Measurements from ENCODE around the gene HBQ1. TPM values are rescaled to one million over a fixed set of nuclear protein-coding genes. Genes with fewer than 3 reads are reported as not detected.

The HBQ1 gene
- not detected for total RNA-seq

- DNase-seq (ENCODE audit: low spot score) (no peak), ATAC-seq (ENCODE audit: insufficient number of reproducible peaks, low FRiP score, low read depth) (no peak)
- Histone ChIP-seq H3K36me3 (no peaks in the 10 kb centered on the region), H3K4me3 (peak within 1 kb of the TSS; percentile 62), H3K4me1 (ENCODE audit: control insufficient read depth in 1 of 2, low read depth in 2 of 2) (peaks cover 14 to 17% of the 10 kb centered on the region in 2 donors), H3K27me3 (replicated peaks; ENCODE audit: insufficient read depth) (peaks cover 22% of the 10 kb centered on the region), H3K27ac (no peak within 1 kb of the TSS), H3K9me3 (no peaks in the 10 kb centered on the region)
- TF ChIP-seq CTCF (IDR thresholded peaks at IDR 0.05), result no peak
Observed at GRCh38 chr16:180101-180675, at the start of gene HBQ1. HBQ1 (plus strand) TSS chr16:180459; CDS start chr16:180487, 28 bp downstream.

GRCh38 chr16:130533-131173, 49.6 kb upstream of the HBQ1 start:
- no peak overlapping the region for H3K27ac ChIP-seq
- DNase-seq (ENCODE audit: low spot score), result no peak
- TF ChIP-seq CTCF (IDR thresholded peaks at IDR 0.05), result no peak
- no peak for ATAC-seq (ENCODE audit: insufficient number of reproducible peaks, low FRiP score, low read depth)
- H3K4me1 ChIP-seq (ENCODE audit: control insufficient read depth in 1 of 2, low read depth in 2 of 2), result no peaks in the 10 kb centered on the region
- no peaks in the 10 kb centered on the region for H3K9me3 ChIP-seq
- H3K27me3 ChIP-seq (replicated peaks; ENCODE audit: insufficient read depth), result no peaks in the 10 kb centered on the region
- H3K36me3 ChIP-seq, result no peaks in the 10 kb centered on the region
- H3K4me3 ChIP-seq, result no peak overlapping the region

GRCh38 chr16:132120-132519, 48.1 kb upstream of the HBQ1 start:
- TF ChIP-seq CTCF (IDR thresholded peaks at IDR 0.05), result no peak
- H3K27ac ChIP-seq, result no peak overlapping the region
- DNase-seq (ENCODE audit: low spot score) (no peak), ATAC-seq (ENCODE audit: insufficient number of reproducible peaks, low FRiP score, low read depth) (no peak)
- H3K4me3 ChIP-seq, result no peak overlapping the region
- H3K36me3 ChIP-seq, result no peaks in the 10 kb centered on the region
- no peaks in the 10 kb centered on the region for H3K9me3 ChIP-seq
- peaks cover 0 to 2% of the 10 kb centered on the region in 2 donors for H3K4me1 ChIP-seq (ENCODE audit: control insufficient read depth in 1 of 2, low read depth in 2 of 2)
- no peaks in the 10 kb centered on the region for H3K27me3 ChIP-seq (replicated peaks; ENCODE audit: insufficient read depth)

- no peak for TF ChIP-seq CTCF (IDR thresholded peaks at IDR 0.05)
- no peak for ATAC-seq (ENCODE audit: insufficient number of reproducible peaks, low FRiP score, low read depth)
- Histone ChIP-seq H3K4me1 (ENCODE audit: control insufficient read depth in 1 of 2, low read depth in 2 of 2) (peaks cover 5 to 10% of the 10 kb centered on the region in 2 donors), H3K36me3 (no peaks in the 10 kb centered on the region), H3K27ac (no peak overlapping the region), H3K9me3 (no peaks in the 10 kb centered on the region), H3K27me3 (replicated peaks; ENCODE audit: insufficient read depth) (no peaks in the 10 kb centered on the region), H3K4me3 (no peak overlapping the region)
- DNase-seq (ENCODE audit: low spot score), result no peak
Observed at GRCh38 chr16:133716-134115, 46.5 kb upstream of the HBQ1 start.

GRCh38 chr16:138049-138417, 42.2 kb upstream of the HBQ1 start:
- no peaks in the 10 kb centered on the region for H3K36me3 ChIP-seq
- no peak for TF ChIP-seq CTCF (IDR thresholded peaks at IDR 0.05)
- no peaks in the 10 kb centered on the region for H3K27me3 ChIP-seq (replicated peaks; ENCODE audit: insufficient read depth)
- no peak for ATAC-seq (ENCODE audit: insufficient number of reproducible peaks, low FRiP score, low read depth)
- peak overlapping the region; percentile 99 for H3K4me3 ChIP-seq
- peaks cover 5 to 10% of the 10 kb centered on the region in 2 donors for H3K4me1 ChIP-seq (ENCODE audit: control insufficient read depth in 1 of 2, low read depth in 2 of 2)
- H3K9me3 ChIP-seq, result no peaks in the 10 kb centered on the region
- DNase-seq (ENCODE audit: low spot score), result no peak
- H3K27ac ChIP-seq, result peak overlapping the region; percentile 49
